ENCODE results near the gene ZSCAN32.

ZSCAN32 gene

DNA sequence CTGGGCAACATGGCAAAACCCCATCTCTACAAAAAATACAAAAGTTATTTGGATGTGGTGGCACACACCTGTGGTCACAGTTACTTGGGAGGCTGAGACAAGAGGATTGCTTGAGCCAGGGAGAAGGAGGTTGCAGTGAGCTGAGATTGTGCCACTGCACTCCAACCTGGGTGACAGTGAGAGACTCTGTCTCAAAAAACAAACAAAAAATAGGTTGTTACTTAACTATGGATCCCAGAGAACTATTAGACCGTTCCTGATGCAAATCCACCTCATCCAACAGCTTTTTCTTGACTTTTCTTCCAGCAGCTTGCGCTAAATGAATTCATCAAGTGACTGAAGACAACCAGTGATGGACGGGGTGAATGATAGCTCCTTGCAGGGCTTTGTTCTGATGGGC lies 45.2 kb downstream of the ZSCAN32 start, which contains the start of gene OR2C1:
OR2C1 (plus strand) TSS at position 301 of the 400 bp plus-strand sequence; CDS start at position 353, 52 bp downstream.
- DNase-seq, result no peak

DNA sequence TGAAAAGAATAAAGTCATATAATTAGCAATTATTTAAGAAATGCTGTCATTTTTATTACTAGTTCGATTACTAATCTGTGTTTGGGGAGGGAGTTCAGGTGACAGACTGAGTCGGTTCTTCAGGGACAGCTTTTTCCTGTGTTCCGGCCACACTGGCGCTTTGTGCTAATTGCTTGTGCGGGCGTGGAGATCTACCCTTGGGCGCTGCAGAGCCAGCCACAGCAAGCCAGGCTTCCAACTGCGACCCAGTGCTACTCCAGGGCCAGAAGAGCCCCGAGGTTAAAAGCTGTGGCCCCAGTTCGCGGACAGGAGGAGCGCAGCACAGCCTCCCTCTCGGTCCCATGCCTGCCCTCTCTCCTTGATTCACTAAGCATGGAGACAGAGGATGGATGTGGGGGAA lies 51.6 kb downstream of the ZSCAN32 start:
- no peak for DNase-seq

DNA sequence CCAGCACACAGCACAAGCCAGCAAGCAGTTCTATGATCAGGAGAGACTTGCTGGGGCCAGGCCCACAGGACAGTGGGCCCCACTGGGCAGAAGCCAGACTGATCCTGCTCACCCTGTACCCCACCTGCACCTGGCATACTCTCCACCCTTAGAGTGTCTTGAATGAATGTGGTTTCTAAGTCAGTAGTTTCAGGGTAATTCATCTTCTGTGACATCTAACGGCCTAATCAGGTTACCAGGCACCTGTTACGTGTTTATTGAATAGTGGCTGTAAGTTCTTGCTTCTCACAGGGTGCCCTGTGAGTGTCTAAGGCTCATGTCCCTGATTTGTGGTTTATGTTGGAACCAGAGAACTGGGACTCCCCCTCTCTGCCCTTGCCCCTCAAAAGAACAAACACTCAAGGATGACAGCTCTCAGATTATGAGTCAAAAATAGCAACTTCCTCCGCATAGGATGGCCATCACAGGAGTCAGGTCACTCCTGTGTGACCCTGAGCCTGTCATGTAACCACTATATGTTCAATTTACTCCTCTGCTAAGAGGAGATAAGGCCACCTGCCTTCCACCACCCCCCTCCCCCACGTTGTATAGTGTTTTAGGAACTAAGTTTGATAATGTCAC lies 52.1 kb downstream of the ZSCAN32 start:
- no peak for DNase-seq

DNA sequence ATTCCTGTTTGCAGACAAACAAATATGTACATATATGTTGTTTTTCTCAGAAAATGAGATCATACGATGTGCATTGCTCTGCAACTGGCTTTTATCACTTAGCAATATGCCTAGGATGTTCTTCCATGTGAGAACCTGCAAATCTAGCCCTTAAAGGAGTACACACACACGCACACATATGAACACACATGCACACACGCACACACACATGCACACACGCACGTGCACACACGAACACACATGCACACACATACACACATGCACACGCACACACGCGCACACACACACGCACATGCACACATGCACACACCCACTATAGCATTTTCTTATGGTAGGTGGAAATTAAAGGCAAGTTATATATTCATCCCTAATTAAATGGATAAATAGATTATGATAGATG lies 53.2 kb downstream of the ZSCAN32 start:
- no peak for DNase-seq

DNA sequence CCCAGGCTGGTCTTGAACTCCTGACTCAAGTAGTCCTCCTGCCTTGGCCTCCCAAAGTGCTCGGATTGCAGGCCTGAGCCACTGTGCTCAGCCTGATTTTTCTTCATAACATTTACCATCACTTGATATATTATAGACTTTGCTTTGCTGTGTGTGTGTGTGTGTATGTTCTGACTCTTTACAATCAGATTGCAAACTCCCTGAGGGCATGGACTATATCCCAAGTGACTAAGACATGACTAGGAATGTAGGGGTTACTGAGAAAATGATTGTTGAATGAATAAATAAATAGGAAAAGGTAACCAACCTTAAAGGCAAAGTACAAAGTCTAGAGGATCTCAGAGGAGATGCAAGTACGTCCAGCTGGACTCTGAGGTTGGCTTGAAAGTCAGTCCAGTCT lies 54.8 kb downstream of the ZSCAN32 start:
- DNase-seq, result no peak
